Mucosa of stomach (tissue), 1 donor: Measurements from ENCODE around the gene TLX2.

Experiments
- H3K27me3 ChIP-seq: one replicate; pipeline ENCODE4 v1.7.0; 2013; ENCODE audit warnings: mild to moderate bottlenecking, low read length; ENCODE audit not compliant: control insufficient read depth, insufficient read depth
- H3K36me3 ChIP-seq: one replicate; pipeline ENCODE4 v1.7.0; 2013; ENCODE audit warnings: low read length; ENCODE audit not compliant: control insufficient read depth, insufficient read depth
- H3K4me1 ChIP-seq: one replicate; pipeline ENCODE4 v1.7.0; 2013; ENCODE audit warnings: mild to moderate bottlenecking, low read length; ENCODE audit not compliant: control insufficient read depth, insufficient read depth
- H3K4me3 ChIP-seq: one replicate; pipeline ENCODE4 v1.7.0; 2013; ENCODE audit warnings: low read length
- H3K9ac ChIP-seq: one replicate; pipeline ENCODE4 v1.7.0; 2013; ENCODE audit warnings: mild to moderate bottlenecking, low read length, moderate library complexity
- H3K9me3 ChIP-seq: one replicate; pipeline ENCODE4 v1.7.0; 2013; ENCODE audit warnings: mild to moderate bottlenecking, low read length, moderate library complexity; ENCODE audit not compliant: control insufficient read depth
- donor health status: Pancreatic carcinoma.

The TLX2 gene

GRCh38 chr2:74507145-74507925 is 6.9 kb upstream of the TLX2 start, which contains the start of gene PCGF1:
Gene PCGF1 (minus strand): TSS chr2:74507695. CDS start chr2:74507668, 27 bp downstream.
- Histone ChIP-seq H3K36me3 (no peaks in the 10 kb centered on the region), H3K27me3 (peaks cover 36% of the 10 kb centered on the region), H3K4me3 (peak within 1 kb of the TSS; percentile 92), H3K4me1 (peaks cover 43% of the 10 kb centered on the region), H3K9me3 (no peaks in the 10 kb centered on the region), H3K9ac (peak within 1 kb of the TSS; percentile 91)

DNA sequence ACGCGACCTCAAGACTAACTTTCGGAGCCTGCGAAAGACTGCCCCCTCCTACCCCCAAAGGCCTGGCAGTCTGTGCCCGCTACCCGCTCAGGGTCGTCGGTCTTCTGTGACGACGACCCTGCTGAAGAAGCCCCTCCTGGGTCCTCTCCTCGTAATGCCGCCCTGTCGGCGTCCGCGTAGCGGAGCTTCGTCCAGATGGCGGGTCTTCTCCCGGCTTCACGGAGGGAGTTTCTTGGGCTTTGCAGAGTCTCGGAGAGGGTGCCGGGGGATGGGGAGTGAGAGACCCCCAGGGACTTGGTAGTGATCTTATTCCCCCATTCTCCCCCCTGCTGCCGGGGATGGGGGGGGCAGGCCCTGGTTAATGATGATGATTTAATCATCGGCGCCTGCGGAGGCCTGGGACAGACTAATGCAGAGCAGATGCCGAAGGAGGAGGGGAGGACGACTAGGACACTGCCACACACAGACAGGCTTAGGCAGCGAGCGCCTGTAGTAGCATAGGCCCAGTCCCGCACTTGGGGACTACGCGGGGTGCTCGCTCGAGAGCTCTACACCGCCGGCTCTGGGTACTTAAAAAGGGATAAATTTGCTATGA is 6.2 kb upstream of the TLX2 start:
- H3K4me1 ChIP-seq = peaks cover 43% of the 10 kb centered on the region
- H3K9ac ChIP-seq = peak overlapping the region; percentile 91
- peak overlapping the region; percentile 92 for H3K4me3 ChIP-seq
- peaks cover 43% of the 10 kb centered on the region for H3K27me3 ChIP-seq
- no peaks in the 10 kb centered on the region for H3K36me3 ChIP-seq
- no peaks in the 10 kb centered on the region for H3K9me3 ChIP-seq

DNA sequence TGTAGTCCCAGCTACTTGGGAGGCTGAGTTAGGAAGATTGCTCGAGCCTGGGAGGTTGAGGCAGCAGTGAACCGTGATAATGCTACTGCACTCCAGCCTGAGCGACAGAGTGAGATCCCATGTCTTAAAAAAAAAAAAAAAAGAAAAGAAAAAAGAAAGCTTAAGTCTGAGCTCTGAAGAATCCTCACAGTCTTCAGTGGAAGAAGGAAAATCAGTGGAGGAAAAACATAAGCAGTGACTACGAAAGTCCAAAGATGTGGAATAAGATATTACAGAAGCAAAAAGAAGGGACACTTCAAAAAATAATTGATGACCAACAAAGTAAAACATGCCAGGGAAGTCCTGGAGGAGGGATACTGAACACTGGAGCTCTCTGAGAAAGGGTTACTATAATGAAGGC is 4.0 kb upstream of the TLX2 start:
- no peak overlapping the region for H3K4me3 ChIP-seq
- H3K36me3 ChIP-seq = no peaks in the 10 kb centered on the region
- no peak overlapping the region for H3K9ac ChIP-seq
- no peaks in the 10 kb centered on the region for H3K9me3 ChIP-seq
- peaks cover 66% of the 10 kb centered on the region for H3K27me3 ChIP-seq
- peaks cover 36% of the 10 kb centered on the region for H3K4me1 ChIP-seq

GRCh38 chr2:74511104-74511989 is 2.9 kb upstream of the TLX2 start:
- no peak overlapping the region for H3K4me3 ChIP-seq
- peaks cover 76% of the 10 kb centered on the region for H3K27me3 ChIP-seq
- H3K9ac ChIP-seq = no peak overlapping the region
- no peaks in the 10 kb centered on the region for H3K36me3 ChIP-seq
- no peaks in the 10 kb centered on the region for H3K9me3 ChIP-seq
- peaks cover 31% of the 10 kb centered on the region for H3K4me1 ChIP-seq

DNA sequence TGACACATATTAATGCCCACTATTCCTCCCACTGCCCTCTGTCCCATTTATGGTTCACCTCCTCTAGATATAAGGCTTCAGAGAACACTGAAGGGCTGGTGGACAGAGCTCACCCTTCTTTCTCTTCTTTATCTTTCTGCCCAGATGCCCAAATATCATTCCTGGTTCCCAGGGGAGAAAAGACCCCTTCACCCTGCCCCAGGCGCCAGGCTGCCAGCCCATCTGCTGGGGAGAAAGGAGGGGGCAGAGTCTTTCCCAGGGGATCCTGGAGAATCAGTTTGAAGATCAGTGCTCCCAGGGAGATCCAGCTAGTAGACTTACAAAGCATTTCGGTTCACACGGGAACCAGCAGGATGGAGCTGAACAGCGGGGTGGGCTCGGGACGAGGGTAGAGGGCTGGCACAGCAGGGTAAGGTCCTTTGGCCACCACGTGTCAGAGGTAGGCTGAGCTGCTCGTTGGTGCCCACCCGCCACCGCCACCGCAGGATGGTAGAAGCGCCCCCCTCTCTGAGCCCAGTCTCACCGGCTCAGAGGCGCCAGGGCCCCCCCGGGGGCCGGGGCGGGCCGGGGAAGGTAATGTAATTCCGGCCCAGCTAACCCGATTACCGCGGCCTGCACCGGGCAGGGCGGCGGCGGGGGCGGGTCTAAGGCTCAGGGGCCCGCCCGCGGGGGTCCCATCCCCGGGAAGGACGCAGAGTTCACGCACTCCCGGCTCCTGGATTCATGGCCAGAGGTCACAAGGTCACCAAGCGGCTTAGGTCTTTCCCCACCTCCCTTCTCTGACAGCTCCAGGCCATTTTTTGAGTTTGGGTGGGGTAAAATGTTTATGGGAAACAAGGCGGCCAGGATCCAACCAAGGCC is 1.3 kb upstream of the TLX2 start:
- Histone ChIP-seq H3K9me3 (no peaks in the 10 kb centered on the region), H3K4me3 (no peak overlapping the region), H3K4me1 (peaks cover 27% of the 10 kb centered on the region), H3K36me3 (no peaks in the 10 kb centered on the region), H3K27me3 (peaks cover 89% of the 10 kb centered on the region), H3K9ac (no peak overlapping the region)

DNA sequence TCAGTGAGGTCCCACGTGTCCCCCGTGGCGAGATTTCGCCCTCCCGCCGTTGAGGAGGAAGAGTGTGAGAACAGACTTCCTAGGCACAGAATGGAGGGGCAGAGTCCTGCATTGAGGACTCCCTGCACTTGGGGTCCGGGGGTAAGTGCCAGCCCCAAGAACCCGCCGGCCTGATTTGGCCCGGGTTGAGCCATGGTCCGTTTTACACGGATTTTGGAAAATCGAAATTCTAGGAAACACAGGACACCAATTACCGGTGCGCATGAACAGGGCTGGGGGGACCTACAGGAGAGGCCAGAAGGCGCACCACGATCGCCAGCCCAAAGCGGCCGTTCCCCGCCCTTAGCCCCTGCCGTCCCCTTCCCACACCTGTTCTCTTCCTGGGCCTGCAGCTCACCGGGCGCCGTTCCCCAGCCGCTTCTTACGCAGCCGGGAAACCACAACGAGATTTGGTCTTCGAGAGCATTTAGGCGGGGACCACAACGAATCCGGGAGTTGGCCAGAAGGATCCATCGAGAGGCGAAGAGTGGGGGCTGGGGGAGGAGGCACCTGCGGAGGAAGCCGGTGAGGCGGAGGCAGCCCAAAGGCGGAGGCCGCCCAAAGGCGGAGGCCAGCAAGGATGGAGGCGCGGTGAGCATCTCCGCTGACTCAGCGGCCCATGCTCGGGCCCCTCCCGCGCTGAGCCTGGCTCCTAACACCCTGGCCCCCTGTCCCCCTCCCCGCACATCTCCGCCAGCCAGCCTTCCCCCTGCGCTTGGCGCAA is 464 bp upstream of the TLX2 start:
- Histone ChIP-seq H3K36me3 (no peaks in the 10 kb centered on the region), H3K4me3 (no peak overlapping the region), H3K9ac (no peak overlapping the region), H3K27me3 (peaks cover 91% of the 10 kb centered on the region), H3K4me1 (peaks cover 21% of the 10 kb centered on the region), H3K9me3 (no peaks in the 10 kb centered on the region)

- peaks cover 87% of the 10 kb centered on the region for H3K27me3 ChIP-seq
- no peaks in the 10 kb centered on the region for H3K36me3 ChIP-seq
- no peak overlapping the region for H3K4me3 ChIP-seq
- no peak overlapping the region for H3K9ac ChIP-seq
- no peaks in the 10 kb centered on the region for H3K9me3 ChIP-seq
- H3K4me1 ChIP-seq = peaks cover 21% of the 10 kb centered on the region
These were observed 1.2 kb downstream of the TLX2 start for GRCh38 chr2:74515271-74515980.

GRCh38 chr2:74515981-74516633 is 1.9 kb downstream of the TLX2 start:
- H3K9me3 ChIP-seq = no peaks in the 10 kb centered on the region
- H3K27me3 ChIP-seq = peaks cover 81% of the 10 kb centered on the region
- peak overlapping the region; percentile 19 for H3K4me3 ChIP-seq
- H3K9ac ChIP-seq = no peak overlapping the region
- H3K36me3 ChIP-seq = no peaks in the 10 kb centered on the region
- H3K4me1 ChIP-seq = peaks cover 21% of the 10 kb centered on the region

DNA sequence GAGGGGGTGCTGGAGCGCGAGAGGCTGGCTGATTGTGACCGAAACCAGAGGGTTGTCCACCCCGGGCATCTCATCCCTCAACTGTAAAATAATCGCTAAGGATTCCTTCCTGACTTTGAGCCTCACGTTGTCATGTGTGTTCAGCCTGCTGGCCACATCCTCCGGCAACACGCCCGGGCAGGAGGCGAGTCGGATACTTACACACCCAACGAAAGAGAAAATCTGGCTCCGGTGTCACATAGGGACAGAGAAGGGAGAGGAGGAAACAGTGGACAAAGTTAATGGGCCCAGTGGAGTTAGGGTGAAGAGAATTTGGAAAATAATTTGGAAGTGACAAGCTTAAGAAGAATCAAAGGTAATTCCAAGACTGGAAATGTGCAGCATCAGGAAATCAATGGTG is 2.4 kb downstream of the TLX2 start:
- peaks cover 21% of the 10 kb centered on the region for H3K4me1 ChIP-seq
- H3K27me3 ChIP-seq = peaks cover 76% of the 10 kb centered on the region
- no peak overlapping the region for H3K9ac ChIP-seq
- H3K36me3 ChIP-seq = no peaks in the 10 kb centered on the region
- H3K4me3 ChIP-seq = peak overlapping the region; percentile 19
- no peaks in the 10 kb centered on the region for H3K9me3 ChIP-seq

GRCh38 chr2:74522516-74522915 is 8.3 kb downstream of the TLX2 start:
- no peak overlapping the region for H3K4me3 ChIP-seq
- peaks cover 6% of the 10 kb centered on the region for H3K4me1 ChIP-seq
- H3K9me3 ChIP-seq = no peaks in the 10 kb centered on the region
- peaks cover 19% of the 10 kb centered on the region for H3K27me3 ChIP-seq
- no peak overlapping the region for H3K9ac ChIP-seq
- peaks cover 10% of the 10 kb centered on the region for H3K36me3 ChIP-seq
